Endothelial cell of umbilical vein (primary cell): ENCODE data around the gene SLC5A9.
A peak's percentile ranks its signal among the peaks of the same experiment; 100 is the strongest.

Experiments used
- CTCF ChIP-seq, 2 donors: IDR thresholded peaks; 1 replicate in 1 of 2; 2 replicates in 1 of 2; pipeline ENCODE4 v1.5.1; 2011; ENCODE audit warnings: low read length in 2 of 2, mild to moderate bottlenecking in 2 of 2, moderate library complexity in 2 of 2, control low read depth in 1 of 2, inconsistent platforms in 1 of 2, low read depth in 1 of 2; ENCODE audit not compliant: insufficient read depth in 1 of 2; ENCODE audit errors: extremely low read depth in 1 of 2
- EZH2 ChIP-seq: IDR thresholded peaks from 2 replicates; pipeline ENCODE4 v1.6.1; 2012; ENCODE audit warnings: borderline replicate concordance, low read depth, mild to moderate bottlenecking, moderate library complexity, low read length, inconsistent platforms; ENCODE audit not compliant: severe bottlenecking
- FOS ChIP-seq: IDR thresholded peaks from 2 replicates; pipeline ENCODE4 v1.6.1; 2011; ENCODE audit warnings: mild to moderate bottlenecking, low read length, moderate library complexity, borderline replicate concordance; ENCODE audit not compliant: insufficient read depth
- MAX ChIP-seq: IDR thresholded peaks from 2 replicates; pipeline ENCODE4 v1.6.1; 2011; ENCODE audit not compliant: insufficient read depth, insufficient read length
- MYC ChIP-seq: IDR thresholded peaks from one replicate; pipeline ENCODE4 v1.6.1; 2011; ENCODE audit warnings: mild to moderate bottlenecking, low read depth, low read length
- POLR2A ChIP-seq: IDR thresholded peaks from 2 replicates; pipeline ENCODE4 v1.6.1; 2012; ENCODE audit warnings: low read depth, mild to moderate bottlenecking, control low read depth, low read length
- POLR2AphosphoS5 ChIP-seq: IDR thresholded peaks from 2 replicates; pipeline ENCODE4 v1.6.1; 2012; ENCODE audit warnings: low read depth, mild to moderate bottlenecking, control low read depth, low read length, moderate library complexity; ENCODE audit not compliant: insufficient read depth

GRCh38 chr1:48202030-48202752, 20.3 kb upstream of the SLC5A9 start:
- no peak for TF ChIP-seq POLR2A
- TF ChIP-seq FOS = no peak
- peak; percentile 73 to 78 for TF ChIP-seq CTCF (IDR thresholded peaks at IDR 0.05; ENCODE audit: extremely low read depth in 1 of 2, insufficient read depth in 1 of 2, low read depth in 1 of 2, low read length in 2 of 2)
- no peak for TF ChIP-seq MYC
- no peak for TF ChIP-seq POLR2AphosphoS5
- TF ChIP-seq EZH2 = no peak
- TF ChIP-seq MAX = no peak
